GM19099 (cell line): ENCODE data around the gene LRFN4.

ENCODE experiments used
- POLR2A ChIP-seq: IDR thresholded peaks from 3 replicates; pipeline ENCODE4 v1.6.1; 2011; ENCODE audit warnings: low read depth; ENCODE audit not compliant: insufficient read length; ENCODE audit errors: extremely low read depth

Gene LRFN4

DNA sequence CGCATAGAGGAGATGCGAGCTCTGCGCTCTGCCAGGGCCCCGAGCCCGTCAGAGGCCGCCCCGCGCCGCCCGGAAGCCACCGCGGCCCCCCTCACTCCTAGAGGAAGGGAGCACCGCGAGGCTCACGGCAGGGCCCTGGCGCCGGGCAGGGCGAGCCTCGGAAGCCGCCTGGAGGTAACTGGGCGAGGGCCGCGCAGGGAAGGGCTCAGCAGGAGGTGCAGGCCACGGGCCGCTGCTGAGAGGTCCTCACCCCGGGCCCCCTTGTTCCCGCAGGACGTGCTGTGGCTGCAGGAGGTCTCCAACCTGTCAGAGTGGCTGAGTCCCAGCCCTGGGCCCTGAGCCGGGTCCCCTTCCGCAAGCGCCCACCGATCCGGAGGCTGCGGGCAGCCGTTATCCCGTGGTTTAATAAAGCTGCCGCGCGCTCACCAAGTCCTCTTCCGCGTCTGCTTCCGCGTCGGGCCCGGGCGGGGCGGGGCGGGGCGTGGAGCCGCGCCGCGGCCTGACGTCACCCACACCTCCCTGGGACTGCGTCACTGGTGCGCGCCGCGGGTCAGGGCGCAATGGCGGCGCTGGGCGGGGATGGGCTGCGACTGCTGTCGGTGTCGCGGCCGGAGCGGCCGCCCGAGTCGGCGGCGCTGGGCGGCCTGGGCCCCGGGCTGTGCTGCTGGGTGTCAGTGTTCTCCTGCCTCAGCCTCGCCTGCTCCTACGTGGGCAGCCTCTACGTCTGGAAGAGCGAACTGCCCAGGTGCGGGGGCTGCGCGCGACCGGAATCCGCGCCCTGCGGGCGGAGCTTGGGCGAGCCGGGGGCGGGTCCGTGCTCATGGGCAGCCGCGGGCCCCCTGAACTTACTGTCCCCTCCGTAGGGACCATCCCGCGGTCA is 13.7 kb upstream of the LRFN4 start, which contains the start of gene RCE1:
Gene RCE1 (plus strand): TSS at position 546 of the 880 bp plus-strand sequence. CDS start 15 bp downstream, at position 561.
- TF ChIP-seq POLR2A = peak; percentile 96

DNA sequence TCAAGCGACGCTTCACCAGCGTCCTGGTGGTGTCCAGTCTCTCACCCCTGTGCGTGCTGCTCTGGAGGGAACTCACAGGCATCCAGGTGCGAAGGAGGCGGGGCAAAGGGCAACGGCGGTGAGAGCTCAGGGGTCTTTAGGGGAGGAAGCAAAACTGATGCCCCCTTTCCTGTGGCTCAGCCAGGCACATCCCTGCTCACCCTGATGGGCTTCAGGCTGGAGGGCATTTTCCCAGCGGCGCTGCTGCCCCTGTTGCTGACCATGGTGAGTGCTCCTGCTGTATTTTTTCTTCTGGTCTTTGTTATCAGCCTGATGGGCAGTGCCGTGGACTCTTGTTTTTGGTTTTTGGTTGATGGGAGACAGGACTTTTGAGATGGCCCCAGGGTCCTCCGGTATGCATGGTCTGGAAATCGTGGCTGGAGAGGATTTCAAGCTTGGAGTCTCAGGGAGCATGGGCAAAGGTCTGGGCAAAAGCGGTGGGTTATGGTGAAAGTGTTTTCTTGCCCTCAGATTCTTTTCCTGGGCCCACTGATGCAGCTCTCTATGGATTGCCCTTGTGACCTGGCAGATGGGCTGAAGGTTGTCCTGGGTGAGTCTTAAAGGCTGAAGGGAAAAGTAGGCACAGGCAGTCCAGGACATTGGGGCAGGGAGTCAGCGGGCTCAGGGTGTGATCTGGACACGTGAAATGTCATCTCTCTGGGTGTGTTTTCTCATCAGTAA is 12.9 kb upstream of the LRFN4 start:
- no peak for TF ChIP-seq POLR2A

DNA sequence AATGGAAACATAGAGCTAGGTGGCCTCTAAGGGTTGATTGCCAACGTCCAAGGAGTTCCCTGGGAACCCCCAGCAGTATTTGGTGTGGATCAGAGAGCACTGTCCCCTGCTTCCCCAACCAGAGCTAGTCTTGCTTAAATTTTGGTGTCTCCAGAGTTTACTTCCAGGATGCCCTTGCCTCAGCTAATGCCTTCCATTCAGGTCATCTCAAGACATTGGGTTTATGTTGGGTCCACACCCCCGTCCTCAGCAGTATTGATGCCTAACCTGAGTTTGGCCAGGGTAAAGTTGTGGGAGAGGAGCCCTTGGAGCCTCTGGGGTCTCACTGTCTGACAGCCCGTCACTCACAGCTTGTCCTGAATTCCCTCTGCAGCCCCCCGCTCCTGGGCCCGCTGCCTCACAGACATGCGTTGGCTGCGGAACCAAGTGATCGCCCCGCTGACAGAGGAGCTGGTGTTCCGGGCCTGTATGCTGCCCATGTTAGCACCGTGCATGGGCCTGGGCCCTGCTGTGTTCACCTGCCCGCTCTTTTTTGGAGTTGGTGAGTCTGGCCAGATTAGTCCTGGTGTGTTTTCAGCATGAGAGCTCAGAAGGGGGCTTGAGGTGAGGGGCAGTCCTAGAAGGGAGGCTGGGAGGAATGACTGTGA is 12.2 kb upstream of the LRFN4 start:
- TF ChIP-seq POLR2A = no peak

DNA sequence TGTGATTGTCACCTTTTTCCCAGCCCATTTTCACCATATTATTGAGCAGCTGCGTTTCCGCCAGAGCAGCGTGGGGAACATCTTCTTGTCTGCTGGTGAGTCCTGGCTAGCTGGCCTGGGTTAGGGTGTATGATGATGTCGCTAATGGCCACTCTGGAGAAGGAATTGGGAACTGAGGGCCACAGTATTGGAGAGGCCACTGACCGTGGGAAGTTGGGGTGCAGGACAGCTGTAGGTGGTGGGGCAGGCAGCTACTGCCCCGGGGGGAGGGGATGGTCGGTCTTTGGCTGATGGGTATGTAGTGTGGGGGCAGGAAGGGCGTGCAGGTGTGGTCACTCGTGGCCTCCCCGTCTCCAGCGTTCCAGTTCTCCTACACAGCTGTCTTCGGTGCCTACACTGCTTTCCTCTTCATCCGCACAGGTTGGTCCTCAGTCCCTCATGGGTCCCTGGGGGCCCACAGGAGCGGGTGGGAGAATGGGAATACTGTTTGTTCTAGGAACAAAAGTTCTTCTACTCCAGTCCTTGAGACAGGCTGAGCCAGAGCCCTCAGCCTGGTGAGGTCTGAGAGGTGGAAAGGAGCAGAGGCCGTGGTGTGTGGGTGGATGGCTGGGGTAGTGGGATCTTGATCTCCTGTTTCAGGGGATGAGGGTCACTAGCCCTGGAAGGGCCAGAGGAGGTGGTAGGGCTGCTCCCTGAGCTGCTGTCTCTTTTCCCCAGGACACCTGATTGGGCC is 11.6 kb upstream of the LRFN4 start:
- TF ChIP-seq POLR2A = no peak

DNA sequence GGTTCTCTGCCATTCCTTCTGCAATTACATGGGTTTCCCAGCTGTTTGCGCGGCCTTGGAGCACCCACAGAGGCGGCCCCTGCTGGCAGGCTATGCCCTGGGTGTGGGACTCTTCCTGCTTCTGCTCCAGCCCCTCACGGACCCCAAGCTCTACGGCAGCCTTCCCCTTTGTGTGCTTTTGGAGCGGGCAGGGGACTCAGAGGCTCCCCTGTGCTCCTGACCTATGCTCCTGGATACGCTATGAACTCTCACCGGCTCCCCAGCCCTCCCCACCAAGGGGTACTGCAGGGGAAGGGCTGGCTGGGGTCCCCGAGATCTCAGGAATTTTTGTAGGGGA is 11.0 kb upstream of the LRFN4 start:
- TF ChIP-seq POLR2A = no peak

DNA sequence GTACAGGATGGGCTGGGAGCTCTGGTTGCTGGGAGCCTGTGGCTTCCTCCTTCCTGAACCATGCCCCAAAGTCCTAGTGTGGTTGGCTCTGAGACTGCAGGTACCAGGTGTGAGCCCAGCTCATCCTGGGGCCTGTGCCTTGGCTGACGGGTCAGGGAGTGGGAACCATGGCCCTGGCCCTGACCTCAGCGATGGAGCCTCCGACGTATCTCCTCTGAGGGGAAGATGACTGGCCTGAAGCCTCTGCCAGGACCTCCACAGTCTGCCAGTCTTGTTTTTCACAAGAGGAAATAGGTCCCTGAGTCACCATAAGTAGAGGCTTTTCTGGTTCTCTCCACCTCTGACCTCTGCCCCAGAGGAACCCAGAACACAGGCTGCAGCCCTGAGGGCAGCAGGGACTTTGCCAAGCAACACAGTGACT is 10.2 kb upstream of the LRFN4 start:
- no peak for TF ChIP-seq POLR2A

DNA sequence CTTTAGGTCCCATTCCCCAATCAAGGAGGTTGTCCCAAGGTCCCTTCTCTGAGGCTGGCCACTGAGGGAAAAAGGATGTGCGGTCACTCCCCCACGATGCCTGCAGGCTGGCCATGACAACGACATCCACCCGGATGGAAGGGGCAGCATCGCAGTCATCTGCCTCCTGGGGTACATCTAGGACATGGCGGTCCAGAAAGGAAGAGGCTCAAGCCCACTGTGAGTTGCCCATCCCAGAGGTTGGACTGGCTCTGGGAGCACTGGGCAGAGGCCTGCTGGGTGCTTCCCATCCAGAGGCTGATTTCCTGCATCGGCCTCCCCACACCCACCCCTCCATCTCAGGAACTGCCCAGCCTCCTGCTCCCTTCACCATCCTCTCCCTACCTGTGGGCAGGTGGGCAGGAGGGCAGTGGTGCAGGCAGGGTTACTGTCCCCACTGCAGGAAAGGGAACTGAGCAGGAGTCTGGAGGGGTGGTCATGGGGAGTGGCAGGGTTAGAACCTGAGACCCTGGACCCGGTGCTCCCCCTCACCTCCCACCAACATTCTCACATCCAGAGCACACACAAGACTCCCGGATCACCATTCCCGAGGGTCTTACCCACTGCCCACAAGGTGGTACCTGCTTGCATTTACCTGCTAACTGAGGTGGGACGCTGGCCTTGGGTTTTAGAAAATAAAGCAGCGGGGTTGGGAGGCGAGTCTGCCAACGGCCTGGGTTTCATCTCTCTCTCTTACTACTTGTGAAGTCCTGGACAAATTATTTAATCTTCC is 9.2 kb upstream of the LRFN4 start:
- TF ChIP-seq POLR2A = no peak

DNA sequence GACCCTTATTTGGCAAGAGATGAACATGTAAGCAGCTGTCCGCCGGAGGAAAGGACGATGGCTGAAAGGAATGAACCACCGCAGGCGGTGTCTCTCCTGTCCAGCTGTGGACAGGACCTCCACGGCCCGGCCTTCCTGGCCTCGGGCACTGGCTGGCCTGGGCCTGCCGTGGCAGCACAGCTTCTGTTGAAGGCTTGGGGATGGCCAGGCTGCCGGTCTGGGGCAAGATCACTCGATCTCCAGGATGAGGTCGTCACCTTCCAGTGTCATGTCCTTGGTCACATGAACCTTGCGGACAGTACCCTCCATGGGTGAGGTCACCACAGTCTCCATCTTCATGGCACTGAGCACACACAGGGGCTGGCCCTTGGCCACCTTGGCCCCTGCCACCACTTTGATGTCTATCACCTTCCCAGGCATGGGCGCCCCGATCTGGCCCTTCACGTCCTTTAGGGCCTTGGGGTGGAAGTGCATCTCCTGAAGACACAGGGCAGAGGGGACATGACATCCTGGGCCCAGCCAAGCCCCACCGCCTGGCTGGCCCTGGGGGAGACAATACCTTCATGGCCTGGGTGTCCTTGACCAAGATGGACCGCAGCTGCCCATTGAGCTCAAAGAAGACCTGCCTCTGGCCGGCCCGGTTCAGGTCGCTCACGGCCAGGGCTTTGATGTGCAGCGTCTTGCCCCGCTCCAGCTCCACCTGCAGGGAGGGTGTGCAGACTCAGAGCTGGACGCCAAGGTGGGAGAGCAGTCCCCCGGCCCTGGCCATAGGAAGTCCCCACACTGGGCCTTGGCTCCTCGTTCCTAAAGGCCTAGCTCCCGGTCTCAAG is 8.0 kb upstream of the LRFN4 start:
- TF ChIP-seq POLR2A = no peak

DNA sequence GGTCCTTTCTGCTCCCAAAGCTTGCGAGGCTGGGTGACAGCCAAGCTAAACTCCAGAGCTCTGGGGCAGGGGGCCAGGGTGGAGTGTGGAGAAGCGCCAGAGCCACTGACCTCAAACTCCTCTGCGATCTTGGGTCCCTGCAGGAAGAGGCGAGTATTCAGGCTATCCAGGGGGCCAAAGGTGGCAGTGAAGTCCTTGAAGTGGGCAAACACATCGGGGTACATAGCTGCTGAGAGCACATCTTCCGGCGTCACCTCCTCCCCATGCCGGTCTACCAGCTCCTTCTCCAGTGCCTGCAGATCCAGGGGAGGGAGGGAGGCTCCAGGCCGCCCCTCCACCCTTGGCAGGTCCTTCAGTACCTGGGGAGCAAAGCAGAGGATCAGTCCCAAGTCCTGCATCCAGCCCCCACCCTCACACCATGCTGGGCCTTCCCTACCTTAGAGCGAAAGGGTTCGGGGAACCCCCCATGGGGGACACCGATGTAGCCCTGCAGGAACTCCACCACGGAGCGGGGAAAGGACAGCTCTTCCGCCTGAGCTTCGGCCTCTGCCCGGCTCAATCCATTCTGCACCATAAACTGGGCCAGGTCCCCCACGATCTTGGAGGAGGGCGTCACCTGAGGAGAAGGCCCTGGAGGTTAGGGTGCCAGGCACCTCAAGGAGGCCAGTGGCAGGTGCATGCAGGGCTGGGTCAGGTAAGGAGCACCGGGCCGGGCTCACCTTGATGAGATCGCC is 7.2 kb upstream of the LRFN4 start:
- TF ChIP-seq POLR2A = no peak

DNA sequence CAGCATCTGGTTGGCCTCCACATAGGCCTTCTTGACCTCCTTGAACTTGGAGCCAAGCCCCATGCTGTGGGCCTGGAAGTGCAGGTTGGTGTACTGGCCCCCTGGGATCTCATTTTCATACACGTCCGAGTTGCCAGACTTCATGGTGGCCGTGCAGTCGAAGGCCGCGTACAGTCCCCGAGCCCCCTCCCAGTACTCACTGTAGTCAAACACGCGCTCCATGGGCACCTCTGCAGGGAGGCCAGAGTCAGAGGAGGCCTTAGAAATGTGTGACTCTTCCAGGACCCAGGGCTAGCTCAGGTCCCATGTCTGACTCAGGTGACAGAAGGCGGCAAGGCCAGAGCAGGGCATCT is 6.7 kb upstream of the LRFN4 start:
- TF ChIP-seq POLR2A = no peak

DNA sequence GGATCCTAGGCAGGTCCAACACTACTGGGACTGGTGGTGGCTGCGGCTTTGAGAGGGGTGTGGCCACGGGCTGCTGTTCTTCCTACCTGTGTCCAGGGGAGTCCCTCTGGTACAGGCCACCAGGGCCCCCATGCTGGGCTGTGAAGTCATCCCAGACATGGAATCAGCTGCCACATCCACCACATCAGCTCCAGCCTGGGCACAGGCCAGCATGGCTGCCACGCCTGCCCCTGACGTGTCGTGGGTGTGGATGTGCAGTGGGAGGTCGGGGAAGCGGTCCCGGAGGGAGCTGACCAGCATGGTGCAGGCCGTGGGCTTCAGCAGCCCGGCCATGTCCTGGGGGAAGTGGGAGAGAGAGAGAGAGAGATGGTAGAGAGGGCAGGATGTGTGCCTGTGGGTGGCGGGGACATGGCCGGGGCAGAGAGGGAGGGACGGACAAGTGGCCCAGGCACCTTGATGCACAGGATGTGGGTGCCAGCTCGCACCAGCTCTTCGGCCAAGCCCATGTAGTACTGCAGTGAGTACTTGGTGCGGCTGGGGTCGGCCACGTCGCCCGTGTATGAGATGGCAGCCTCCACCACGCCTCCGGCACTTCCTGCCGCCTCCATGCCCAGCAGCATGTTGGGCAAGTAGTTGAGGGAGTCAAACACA is 6.2 kb upstream of the LRFN4 start:
- no peak for TF ChIP-seq POLR2A

DNA sequence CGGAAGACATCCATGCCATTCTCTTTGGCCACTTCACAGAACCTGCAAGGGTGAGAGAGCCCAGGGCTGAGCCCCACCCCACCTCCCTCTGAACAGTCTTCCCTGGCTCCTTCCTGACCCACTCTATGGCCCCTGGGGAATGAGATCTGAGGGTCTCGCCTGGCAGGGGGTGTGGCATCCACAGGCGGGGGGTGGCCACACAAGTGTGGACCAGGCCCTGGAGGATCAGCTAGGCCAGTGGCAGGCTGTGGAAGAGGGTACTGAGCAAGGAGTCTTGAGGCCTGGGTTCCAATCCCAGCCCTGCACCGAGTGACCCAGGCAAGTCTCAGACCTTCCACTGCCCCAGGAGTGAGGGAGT is 5.6 kb upstream of the LRFN4 start:
- no peak for TF ChIP-seq POLR2A
